Esophagus squamous epithelium (tissue), 4 donors: Measurements from ENCODE around the gene CYP26B1.

Source experiments
- POLR2A ChIP-seq, 4 donors: fragments of 450-650 bp; IDR thresholded peaks; one replicate each; pipeline ENCODE4 v1.6.1; 2017; ENCODE audit warnings: antibody characterized with exemption in 4 of 4, mild to moderate bottlenecking in 4 of 4, moderate library complexity in 3 of 4
- TF ChIP-seq, protein P1 (sequence below), 6 experiments: fragments of 450-650 bp in 4 of 6; fragments of 200-600 bp in 2 of 6; sonication (generic) in 2 of 6; IDR thresholded peaks; one replicate each; pipeline ENCODE4 v1.5.1; 2016 to 2019; ENCODE audit warnings: antibody characterized with exemption in 6 of 6, mild to moderate bottlenecking in 4 of 6, moderate library complexity in 4 of 6

DNA sequence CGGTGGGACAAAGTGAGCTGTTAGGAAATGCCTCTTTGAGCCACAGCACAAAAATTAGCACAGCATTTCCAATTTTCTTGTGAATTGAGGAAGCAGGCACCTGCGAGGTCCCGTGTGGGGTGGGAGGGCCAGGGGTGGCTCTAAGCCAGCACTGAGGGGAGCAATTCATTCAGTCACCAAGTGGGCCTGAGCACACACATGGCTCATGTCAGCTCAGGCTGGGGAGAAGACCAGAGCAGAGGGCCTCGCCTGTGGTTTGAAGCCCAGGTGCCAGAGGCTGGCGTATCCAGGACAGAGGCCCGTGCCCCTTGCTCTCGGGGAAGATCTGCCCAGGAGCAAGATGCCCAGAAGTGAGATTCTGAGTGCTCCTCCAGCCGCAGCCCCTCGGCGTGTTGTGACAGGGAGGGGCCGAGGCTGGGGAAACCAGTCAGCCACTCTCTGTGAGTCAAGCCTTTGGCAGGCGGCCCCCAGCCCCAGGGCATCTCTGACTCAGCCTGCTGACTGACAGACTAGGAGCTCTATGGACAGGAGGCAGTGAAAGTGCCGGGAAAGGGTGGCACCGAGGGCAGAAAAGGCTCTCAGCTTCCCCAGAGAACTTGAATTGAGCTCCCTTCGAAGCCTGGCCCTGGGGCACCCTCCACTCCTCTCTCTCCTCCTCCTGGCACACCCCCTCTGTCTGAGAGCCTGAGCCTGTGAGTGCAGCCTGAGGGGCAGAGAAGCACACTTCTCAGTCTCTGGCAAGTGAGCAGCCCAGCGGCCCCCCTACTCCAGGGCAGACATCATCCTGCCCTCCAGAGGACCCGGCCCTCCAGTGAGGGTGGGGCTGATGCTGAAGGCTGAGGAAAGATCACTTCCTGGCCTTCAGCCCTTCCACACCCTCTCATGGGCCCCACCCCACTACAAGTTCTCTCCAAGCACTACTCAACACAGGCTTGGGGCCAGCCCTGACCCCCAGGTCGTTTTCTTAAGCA lies 32.3 kb downstream of the CYP26B1 start:
- TF ChIP-seq, protein P1, sequence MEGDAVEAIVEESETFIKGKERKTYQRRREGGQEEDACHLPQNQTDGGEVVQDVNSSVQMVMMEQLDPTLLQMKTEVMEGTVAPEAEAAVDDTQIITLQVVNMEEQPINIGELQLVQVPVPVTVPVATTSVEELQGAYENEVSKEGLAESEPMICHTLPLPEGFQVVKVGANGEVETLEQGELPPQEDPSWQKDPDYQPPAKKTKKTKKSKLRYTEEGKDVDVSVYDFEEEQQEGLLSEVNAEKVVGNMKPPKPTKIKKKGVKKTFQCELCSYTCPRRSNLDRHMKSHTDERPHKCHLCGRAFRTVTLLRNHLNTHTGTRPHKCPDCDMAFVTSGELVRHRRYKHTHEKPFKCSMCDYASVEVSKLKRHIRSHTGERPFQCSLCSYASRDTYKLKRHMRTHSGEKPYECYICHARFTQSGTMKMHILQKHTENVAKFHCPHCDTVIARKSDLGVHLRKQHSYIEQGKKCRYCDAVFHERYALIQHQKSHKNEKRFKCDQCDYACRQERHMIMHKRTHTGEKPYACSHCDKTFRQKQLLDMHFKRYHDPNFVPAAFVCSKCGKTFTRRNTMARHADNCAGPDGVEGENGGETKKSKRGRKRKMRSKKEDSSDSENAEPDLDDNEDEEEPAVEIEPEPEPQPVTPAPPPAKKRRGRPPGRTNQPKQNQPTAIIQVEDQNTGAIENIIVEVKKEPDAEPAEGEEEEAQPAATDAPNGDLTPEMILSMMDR (IDR thresholded peaks at IDR 0.05), result no peak
- no peak for TF ChIP-seq POLR2A (IDR thresholded peaks at IDR 0.05)
